CD14-positive monocyte (primary cell): ENCODE data around the gene COX6A2. TPM values are rescaled to one million over a fixed set of nuclear protein-coding genes. Genes with fewer than 3 reads are reported as not detected.
A peak's percentile ranks its signal among the peaks of the same experiment; 100 is the strongest.

Experiments
- DNase-seq, 3 donors: peaks; one replicate each; pipeline ENCODE4 v3.0.0-alpha.2; 2011 to 2022
- H2AFZ ChIP-seq: 2 replicates; pipeline ENCODE4 v1.6.0; 2012; ENCODE audit warnings: mild to moderate bottlenecking, low read depth, low read length, inconsistent platforms; ENCODE audit not compliant: insufficient read depth, poor library complexity, severe bottlenecking
- H3K27ac ChIP-seq, 2 donors: 1 replicate in 1 of 2; 2 replicates in 1 of 2; pipeline ENCODE4 v1.5.1; 2012 to 2013; ENCODE audit warnings: low read length in 2 of 2, control low read depth in 1 of 2, inconsistent platforms in 1 of 2, low read depth in 1 of 2, mild to moderate bottlenecking in 1 of 2
- H3K27me3 ChIP-seq, 2 donors: one replicate each; pipeline versions ENCODE4 v1.6.0 to v1.6.1; 2011 to 2013; ENCODE audit warnings: low read length in 2 of 2; ENCODE audit not compliant: control insufficient read depth in 2 of 2, insufficient read depth in 2 of 2
- H3K36me3 ChIP-seq, 2 donors: replicated peaks in 1 of 2; 1 replicate in 1 of 2; 2 replicates in 1 of 2; pipeline versions ENCODE4 v1.5.1 to v1.6.1; 2012 to 2013; ENCODE audit warnings: low read length in 2 of 2, control low read depth in 1 of 2, inconsistent platforms in 1 of 2, mild to moderate bottlenecking in 1 of 2; ENCODE audit not compliant: insufficient read depth in 2 of 2, control insufficient read depth in 1 of 2
- H3K4me1 ChIP-seq, 2 donors: 1 replicate in 1 of 2; 2 replicates in 1 of 2; pipeline versions ENCODE4 v1.5.1 to v1.6.1; 2012 to 2013; ENCODE audit warnings: low read length in 2 of 2, control low read depth in 1 of 2, inconsistent platforms in 1 of 2, mild to moderate bottlenecking in 1 of 2, moderate library complexity in 1 of 2; ENCODE audit not compliant: insufficient read depth in 2 of 2, control insufficient read depth in 1 of 2
- H3K4me2 ChIP-seq: replicated peaks from 2 replicates; pipeline ENCODE3; 2012; ENCODE audit warnings: low read length, moderate library complexity, mild to moderate bottlenecking; ENCODE audit not compliant: poor library complexity, severe bottlenecking; ENCODE audit errors: extremely low read depth
- H3K4me3 ChIP-seq, 3 experiments: fragments of 200-600 bp in 1 of 3; sonication (generic) in 1 of 3; replicated peaks in 1 of 3; 1 replicate in 2 of 3; 2 replicates in 1 of 3; pipeline ENCODE4 v1.5.1; 2011 to 2013; ENCODE audit warnings: low read length in 3 of 3, mild to moderate bottlenecking in 3 of 3, control low read depth in 2 of 3, low read depth in 2 of 3, inconsistent platforms in 1 of 3, moderate library complexity in 1 of 3
- H3K79me2 ChIP-seq: 2 replicates; pipeline ENCODE4 v1.6.0; 2012; ENCODE audit warnings: mild to moderate bottlenecking, control low read depth, inconsistent platforms, low read length, moderate library complexity; ENCODE audit not compliant: insufficient read depth
- H3K9ac ChIP-seq: 2 replicates; pipeline ENCODE4 v1.6.0; 2017; ENCODE audit warnings: low read length, mild to moderate bottlenecking; ENCODE audit not compliant: insufficient read depth, poor library complexity, severe bottlenecking
- H3K9me3 ChIP-seq, 2 donors: replicated peaks in 1 of 2; 1 replicate in 1 of 2; 2 replicates in 1 of 2; pipeline versions ENCODE4 v1.5.1 to v1.6.1; 2012 to 2013; ENCODE audit warnings: low read length in 2 of 2, control low read depth in 1 of 2; ENCODE audit not compliant: control insufficient read depth in 1 of 2, insufficient read depth in 1 of 2
- H4K20me1 ChIP-seq: 2 replicates; pipeline ENCODE4 v1.6.0; 2012; ENCODE audit warnings: mild to moderate bottlenecking, low read length, control low read depth, moderate library complexity; ENCODE audit not compliant: insufficient read depth
- H3K27ac Mint-ChIP-seq, 7 donors: one replicate each; pipeline ENCODE4 v1.8.0; 2020; ENCODE audit warnings: mild to moderate bottlenecking in 7 of 7, mixed read lengths in 7 of 7, moderate library complexity in 6 of 7, inconsistent platforms in 2 of 7
- H3K27me3 Mint-ChIP-seq, 3 donors: one replicate each; pipeline ENCODE4 v1.8.0; 2021 to 2022; ENCODE audit warnings: low read depth in 3 of 3, mild to moderate bottlenecking in 3 of 3, mixed read lengths in 3 of 3, moderate library complexity in 3 of 3, inconsistent platforms in 1 of 3
- H3K36me3 Mint-ChIP-seq, 2 donors: one replicate each; pipeline ENCODE4 v1.8.0; 2020; ENCODE audit warnings: mixed read lengths in 2 of 2, inconsistent platforms in 1 of 2, mild to moderate bottlenecking in 1 of 2
- H3K4me1 Mint-ChIP-seq: one replicate; pipeline ENCODE4 v1.8.0; 2020; ENCODE audit warnings: mild to moderate bottlenecking, mixed read lengths
- H3K4me3 Mint-ChIP-seq, 2 donors: one replicate each; pipeline ENCODE4 v1.8.0; 2020; ENCODE audit warnings: mild to moderate bottlenecking in 2 of 2, mixed read lengths in 2 of 2, moderate library complexity in 1 of 2
- H3K9me3 Mint-ChIP-seq, 7 donors: one replicate each; pipeline ENCODE4 v1.8.0; 2020 to 2022; ENCODE audit warnings: mixed read lengths in 7 of 7, mild to moderate bottlenecking in 6 of 7, moderate library complexity in 6 of 7, inconsistent platforms in 2 of 7
- CTCF ChIP-seq: fragments of 200-600 bp; IDR thresholded peaks from one replicate; pipeline ENCODE4 v1.8.0; 2022; ENCODE audit warnings: antibody characterized with exemption, mild to moderate bottlenecking
- WGBS: methylation state at CpG from one replicate; pipeline ENCODE4 v1.1.5; 2013; ENCODE audit warnings: missing lambda C conversion rate; ENCODE audit not compliant: insufficient coverage; 5-methylcytosine and 5-hydroxymethylcytosine counted together
- intact Hi-C, 2 donors: fragments of 100-400 bp; cut with micrococcal nuclease; formaldehyde crosslinking; loops; one replicate each; pipeline versions ENCODE4 v1.15.0 to v1.15.1; 2023
- polyA plus RNA-seq, 3 donors: library from polyadenylated mRNA; depleted of rRNA in 1 of 3; unstranded in 2 of 3; stranded (reverse) in 1 of 3; fragments of 300-500 nt in 2 of 3; fragments of >200 nt in 1 of 3; fragmentation: Illumina TruSeq in 2 of 3; gene quantifications; 1 replicate in 2 of 3; 2 replicates in 1 of 3; pipeline ENCODE4 v1.2.3, GENCODE V29; 2012 to 2021

COX6A2 gene
- polyA plus RNA-seq, 3 donors = not detected

GRCh38 chr16:31452631-31453106, 24.5 kb upstream of the COX6A2 start:
- intact Hi-C loops = no loop called here
- Histone ChIP-seq H4K20me1 (peaks cover 32% of the 10 kb centered on the region), H3K4me2 (no peak overlapping the region), H2AFZ (no peak overlapping the region), H3K36me3 (no peaks in the 10 kb centered on the region), H3K27me3 (no peaks in the 10 kb centered on the region), H3K9ac (no peak overlapping the region), H3K79me2 (peaks cover 28% of the 10 kb centered on the region), H3K27ac (no peak overlapping the region), H3K4me3 (no peak overlapping the region), H3K4me1 (peaks cover 44 to 46% of the 10 kb centered on the region in 2 donors), H3K9me3 (no peaks in the 10 kb centered on the region)
- peaks cover 52% of the 10 kb centered on the region for H3K4me1 Mint-ChIP-seq
- H3K9me3 Mint-ChIP-seq = peaks cover 0 to 3% (median 0%) of the 10 kb centered on the region in 7 donors
- H3K36me3 Mint-ChIP-seq = peaks cover 5 to 10% of the 10 kb centered on the region in 2 donors
- no peak overlapping the region for H3K4me3 Mint-ChIP-seq
- H3K27me3 Mint-ChIP-seq = peaks cover 0 to 5% (median 3%) of the 10 kb centered on the region in 3 donors
- TF ChIP-seq CTCF = no peak
- H3K27ac Mint-ChIP-seq = peak overlapping the region in 2 of 7 donors; percentile 55 to 85
- 100% methylated on average over 1 of the region's 3 CpGs for WGBS
- DNase-seq = no peak

- WGBS = 80% methylated on average over 2 of the region's 11 CpGs
- H3K27me3 ChIP-seq = no peaks in the 10 kb centered on the region
- no peak overlapping the region for H3K4me2 ChIP-seq
- H3K4me3 ChIP-seq = no peak overlapping the region
- peaks cover 0 to 3% (median 0%) of the 10 kb centered on the region in 7 donors for H3K9me3 Mint-ChIP-seq
- peak; percentile 55 for TF ChIP-seq CTCF
- H3K79me2 ChIP-seq = peaks cover 20% of the 10 kb centered on the region
- no peaks in the 10 kb centered on the region for H3K36me3 ChIP-seq
- no peaks in the 10 kb centered on the region for H3K9me3 ChIP-seq
- peaks cover 0 to 5% (median 3%) of the 10 kb centered on the region in 3 donors for H3K27me3 Mint-ChIP-seq
- no peak for DNase-seq
- H3K27ac Mint-ChIP-seq = no peak overlapping the region
- no peak overlapping the region for H3K9ac ChIP-seq
- no peak overlapping the region for H3K27ac ChIP-seq
- peaks cover 5 to 10% of the 10 kb centered on the region in 2 donors for H3K36me3 Mint-ChIP-seq
- peaks cover 43% of the 10 kb centered on the region for H3K4me1 Mint-ChIP-seq
- intact Hi-C loops = no loop called here
- H3K4me1 ChIP-seq = peaks cover 36 to 37% of the 10 kb centered on the region in 2 donors
- H3K4me3 Mint-ChIP-seq = no peak overlapping the region
- H4K20me1 ChIP-seq = peaks cover 23% of the 10 kb centered on the region
- H2AFZ ChIP-seq = no peak overlapping the region
Observed at GRCh38 chr16:31451681-31452351, 23.7 kb upstream of the COX6A2 start.
